HT1080 (cell line): Measurements from ENCODE around the gene CAPN15. TPM values are rescaled to one million over a fixed set of nuclear protein-coding genes. Genes with fewer than 3 reads are reported as not detected.

Experiments
- DNase-seq: peaks from one replicate; pipeline ENCODE4 v3.0.0-alpha.2; 2015; ENCODE audit warnings: low read depth
- total RNA-seq: library from RNA; depleted of rRNA; stranded (reverse); fragments of >200 nt; shearing (Covaris generic); gene quantifications from 2 replicates; pipeline ENCODE4 v1.2.3, GENCODE V29; 2014

CAPN15 gene
- total RNA-seq, 1 experiment from 2014 or later = 122 TPM

GRCh38 chr16:540645-541340, 13.3 kb downstream of the CAPN15 start:
- DNase-seq = no peak

- DNase-seq = no peak
Measured at GRCh38 chr16:543301-544164, 16.0 kb downstream of the CAPN15 start.

- DNase-seq = no peak
Measured at GRCh38 chr16:544517-544916, 17.0 kb downstream of the CAPN15 start.

- no peak for DNase-seq
Measured at GRCh38 chr16:546909-547770, 19.6 kb downstream of the CAPN15 start.

- no peak for DNase-seq
Measured at GRCh38 chr16:548586-548985, 21.1 kb downstream of the CAPN15 start.

- no peak for DNase-seq
Measured at GRCh38 chr16:549544-550263, 22.2 kb downstream of the CAPN15 start.

- no peak for DNase-seq
Measured at GRCh38 chr16:551210-551609, 23.7 kb downstream of the CAPN15 start.

GRCh38 chr16:552171-552570, 24.7 kb downstream of the CAPN15 start:
- DNase-seq = no peak

GRCh38 chr16:553601-554296, 26.2 kb downstream of the CAPN15 start:
- no peak for DNase-seq

- no peak for DNase-seq
Measured at GRCh38 chr16:554297-554621, 26.7 kb downstream of the CAPN15 start.

- no peak for DNase-seq
Measured at GRCh38 chr16:554640-555365, 27.3 kb downstream of the CAPN15 start.

- DNase-seq = no peak
Measured at GRCh38 chr16:555528-556473, 28.3 kb downstream of the CAPN15 start.

GRCh38 chr16:556474-557173, 29.1 kb downstream of the CAPN15 start:
- DNase-seq = no peak

GRCh38 chr16:557463-558297, 30.2 kb downstream of the CAPN15 start:
- no peak for DNase-seq

- DNase-seq = no peak
Measured at GRCh38 chr16:558298-559020, 30.9 kb downstream of the CAPN15 start.

- no peak for DNase-seq
Measured at GRCh38 chr16:559021-559380, 31.5 kb downstream of the CAPN15 start.
